HG03175 (cell line): ENCODE results near the gene SNX33.
A peak's percentile ranks its signal among the peaks of the same experiment; 100 is the strongest.
"Not testable (repeated sequence)": the region's sequence is repeated elsewhere in the genome, so short reads cannot be mapped to it uniquely, and the experiment has no call there.

ENCODE experiments used
- ATAC-seq: cut with Tn5 transposase; IDR thresholded peaks from one replicate; pipeline ENCODE4 v1.9.1; 2021; ENCODE audit warnings: mild to moderate bottlenecking, moderate library complexity; ENCODE audit not compliant: unreplicated experiment

SNX33 gene, protein sequence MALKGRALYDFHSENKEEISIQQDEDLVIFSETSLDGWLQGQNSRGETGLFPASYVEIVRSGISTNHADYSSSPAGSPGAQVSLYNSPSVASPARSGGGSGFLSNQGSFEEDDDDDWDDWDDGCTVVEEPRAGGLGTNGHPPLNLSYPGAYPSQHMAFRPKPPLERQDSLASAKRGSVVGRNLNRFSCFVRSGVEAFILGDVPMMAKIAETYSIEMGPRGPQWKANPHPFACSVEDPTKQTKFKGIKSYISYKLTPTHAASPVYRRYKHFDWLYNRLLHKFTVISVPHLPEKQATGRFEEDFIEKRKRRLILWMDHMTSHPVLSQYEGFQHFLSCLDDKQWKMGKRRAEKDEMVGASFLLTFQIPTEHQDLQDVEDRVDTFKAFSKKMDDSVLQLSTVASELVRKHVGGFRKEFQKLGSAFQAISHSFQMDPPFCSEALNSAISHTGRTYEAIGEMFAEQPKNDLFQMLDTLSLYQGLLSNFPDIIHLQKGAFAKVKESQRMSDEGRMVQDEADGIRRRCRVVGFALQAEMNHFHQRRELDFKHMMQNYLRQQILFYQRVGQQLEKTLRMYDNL

DNA sequence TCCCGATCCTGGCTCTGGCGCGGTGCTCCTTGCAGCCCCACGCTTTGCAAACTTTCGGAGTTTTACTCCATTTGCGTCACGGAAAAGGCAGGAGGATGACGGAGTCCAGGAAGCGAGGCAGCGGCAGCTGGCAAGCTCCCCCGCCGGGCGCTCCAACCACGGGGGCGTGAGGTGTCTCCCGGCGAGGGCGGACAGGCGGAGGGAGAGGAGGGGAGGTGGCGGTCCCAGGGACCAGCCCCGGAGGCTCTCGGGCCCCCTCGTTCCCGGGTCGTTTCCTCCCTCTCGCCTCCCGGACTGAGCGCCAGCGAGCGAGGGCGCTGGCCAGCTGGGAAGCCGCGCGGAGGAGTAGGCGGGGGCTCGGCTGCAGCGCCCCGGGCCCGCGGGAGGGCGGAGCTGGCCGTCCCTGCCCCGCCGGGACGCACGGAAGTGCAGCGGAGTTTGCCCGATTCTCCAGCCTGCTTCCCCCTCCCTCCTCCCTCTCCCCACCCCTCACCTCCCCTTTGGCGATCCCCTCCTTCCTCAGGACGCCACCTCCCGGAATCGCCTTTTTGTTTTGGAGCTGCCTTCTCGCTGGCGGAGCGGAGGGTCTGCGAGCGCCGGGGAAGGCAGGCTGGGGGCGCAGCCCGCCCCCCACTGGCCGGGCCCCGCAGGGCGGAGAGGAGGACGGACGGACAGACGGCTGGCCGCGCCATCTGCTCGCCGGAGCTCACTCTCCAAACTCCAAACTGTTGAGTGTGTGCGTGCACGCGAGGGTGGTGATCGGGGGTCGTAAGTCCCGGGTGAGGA lies at the start of gene SNX33:
Gene SNX33, plus strand, starts transcription at position 543 of the 786 bp plus-strand sequence. CDS start 1,191 bp downstream, outside the sequence.
- ATAC-seq, result peak; percentile 48

DNA sequence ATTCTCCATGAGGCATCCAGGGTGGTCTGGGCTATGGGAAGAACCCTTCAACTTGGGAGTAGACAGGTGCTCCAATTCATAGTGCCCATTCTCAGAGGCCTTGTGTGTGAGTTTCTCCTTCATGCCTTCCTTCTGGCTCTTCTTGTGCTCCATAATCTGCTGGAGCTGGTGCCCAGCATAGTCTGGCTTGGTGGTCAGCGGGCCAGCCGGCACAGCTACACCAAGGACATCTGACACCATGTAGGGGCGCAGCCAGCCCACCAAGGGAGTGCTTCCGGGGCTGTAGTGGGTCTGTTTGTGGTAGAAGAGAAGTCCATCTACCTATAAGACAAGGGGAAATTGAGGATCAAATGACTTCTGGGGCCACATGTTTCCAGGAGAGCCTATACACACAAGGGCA lies 49.4 kb upstream of the SNX33 start:
- no peak for ATAC-seq

GRCh38 chr15:75599401-75599800 lies 48.3 kb upstream of the SNX33 start:
- ATAC-seq, result no peak

- no peak for ATAC-seq
Measured at GRCh38 chr15:75606026-75606425, 41.7 kb upstream of the SNX33 start.

- ATAC-seq, result no peak
Measured at GRCh38 chr15:75606711-75607699, 40.7 kb upstream of the SNX33 start.

GRCh38 chr15:75616766-75617165 lies 30.9 kb upstream of the SNX33 start:
- ATAC-seq, result no peak

GRCh38 chr15:75620058-75620820 lies 27.5 kb upstream of the SNX33 start:
- no peak for ATAC-seq

DNA sequence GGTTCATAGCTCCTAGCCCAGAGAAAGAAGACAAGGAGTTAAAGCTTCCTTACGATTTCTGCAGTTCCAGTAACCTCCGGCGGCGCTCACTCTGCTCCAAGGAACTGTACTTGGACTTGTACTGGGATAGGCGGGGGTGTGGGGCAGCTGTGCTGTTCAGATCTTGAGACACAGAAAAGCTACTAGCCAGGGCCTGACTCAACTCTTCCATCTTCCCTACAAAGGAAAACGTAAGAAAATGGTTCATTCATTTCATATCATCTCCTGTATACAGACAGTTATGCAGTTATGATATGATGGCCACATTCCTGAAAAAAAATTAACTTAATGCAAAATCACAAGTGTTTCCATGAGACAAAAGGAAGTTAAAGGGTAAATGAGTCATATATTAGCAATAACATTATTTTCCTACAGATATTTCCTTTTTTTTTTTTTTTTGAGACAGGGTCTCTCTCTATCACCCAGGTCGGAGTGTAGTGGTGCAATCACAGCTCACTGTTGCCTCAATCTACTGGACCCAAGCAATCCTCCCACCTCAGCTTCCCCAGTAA lies 26.8 kb upstream of the SNX33 start:
- no peak for ATAC-seq

DNA sequence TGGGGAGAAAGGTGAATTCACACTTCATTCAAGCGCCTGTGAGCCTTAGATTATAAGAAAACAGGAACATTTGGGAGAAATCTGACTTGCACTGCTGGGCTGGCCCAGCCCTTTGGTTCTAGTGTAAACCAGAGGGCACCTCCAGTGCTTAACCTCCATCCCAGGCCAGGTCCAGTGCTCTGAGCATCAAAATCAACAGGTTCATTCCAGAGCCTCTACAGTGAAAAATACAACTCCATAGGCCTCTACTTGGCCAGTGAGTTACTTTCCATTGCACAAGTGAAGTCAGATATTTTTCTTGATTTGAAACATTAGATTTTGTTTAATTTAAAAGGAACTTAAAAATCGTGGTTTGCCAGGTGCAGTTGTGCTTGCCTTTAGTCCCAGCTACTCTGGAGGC lies 25.2 kb upstream of the SNX33 start:
- ATAC-seq, result no peak

DNA sequence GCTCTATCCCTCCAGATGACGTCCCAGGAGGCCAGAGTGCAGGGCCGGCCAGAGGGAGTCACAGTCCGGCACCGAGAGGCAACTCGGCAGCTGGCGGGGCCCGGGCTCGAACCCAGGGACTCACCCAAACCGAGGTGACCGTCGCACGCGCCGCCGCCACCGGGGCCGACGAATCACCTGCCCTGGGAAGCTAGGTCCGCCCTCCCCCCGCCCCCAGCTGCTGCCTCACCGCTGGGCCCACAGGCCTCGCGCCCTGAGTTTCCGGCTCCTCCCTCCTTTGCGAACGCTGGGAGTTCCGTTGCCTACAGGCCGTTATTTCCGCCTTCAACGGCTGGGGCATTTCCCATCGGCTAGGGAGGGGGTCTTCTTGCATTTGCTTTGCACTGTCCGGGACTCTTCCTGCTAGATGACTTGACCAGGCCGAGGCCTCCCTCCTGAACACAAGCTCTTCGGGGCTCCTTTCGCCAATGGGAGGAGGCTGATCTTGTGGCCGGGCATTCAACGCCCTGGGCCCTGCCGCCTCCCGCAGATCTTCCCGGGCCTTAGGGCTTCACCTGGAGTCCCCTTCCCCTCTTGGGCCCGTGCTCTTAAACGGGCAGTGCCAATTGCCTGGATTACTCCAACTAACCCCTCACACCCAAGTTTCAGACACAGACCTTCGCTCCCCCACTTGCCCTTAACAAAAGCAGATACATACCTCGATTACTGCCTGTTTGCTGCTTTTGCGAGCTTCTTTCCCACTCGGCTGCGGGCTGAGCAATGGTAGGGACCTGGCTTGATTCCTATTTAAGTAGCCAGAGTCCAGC lies 22.0 kb upstream of the SNX33 start, which contains the start of gene SNUPN:
Gene SNUPN, minus strand, starts transcription at position 184 of the 806 bp plus-strand sequence. CDS start 4,674 bp downstream, outside the sequence.
- peak; percentile 85 for ATAC-seq

DNA sequence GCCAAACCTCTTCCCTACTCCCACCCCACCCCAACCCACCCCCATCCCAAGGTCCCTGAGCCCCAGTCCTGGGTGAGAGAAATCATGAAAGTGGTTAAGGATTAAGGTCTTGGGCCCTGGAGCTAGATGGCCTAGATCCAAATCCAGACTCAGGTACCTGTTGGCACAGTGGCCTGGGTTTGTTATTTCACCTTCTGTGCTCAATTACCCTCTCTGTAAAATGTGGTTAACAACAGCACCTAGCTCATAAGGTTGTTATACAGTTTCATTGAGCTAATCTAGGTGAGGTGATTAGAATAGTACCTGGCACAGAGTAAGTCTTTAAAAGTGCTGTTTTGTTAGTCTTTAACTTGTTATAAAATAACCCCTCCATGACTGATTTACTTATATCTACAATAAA lies 15.8 kb upstream of the SNX33 start:
- ATAC-seq, result no peak

DNA sequence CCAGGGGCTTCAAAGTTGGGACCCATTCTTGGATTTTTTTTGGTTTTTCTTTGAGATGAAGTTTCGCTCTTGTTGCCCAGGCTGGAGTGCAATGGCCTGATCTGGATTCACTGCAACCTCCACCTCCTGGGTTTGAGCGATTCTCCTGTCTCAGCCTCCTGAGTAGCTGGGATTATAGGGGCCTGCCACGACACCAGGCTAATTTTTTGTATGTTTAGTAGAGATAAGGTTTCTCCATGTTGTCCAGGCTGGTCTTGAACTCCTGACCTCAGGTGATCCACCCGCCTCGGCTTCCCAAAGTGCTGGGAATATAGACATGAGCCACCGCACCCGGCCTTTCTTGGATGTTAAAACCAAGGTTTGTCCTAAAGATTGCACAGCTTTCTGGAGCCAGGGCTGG lies 13.8 kb upstream of the SNX33 start:
- ATAC-seq, result not testable (repeated sequence)

DNA sequence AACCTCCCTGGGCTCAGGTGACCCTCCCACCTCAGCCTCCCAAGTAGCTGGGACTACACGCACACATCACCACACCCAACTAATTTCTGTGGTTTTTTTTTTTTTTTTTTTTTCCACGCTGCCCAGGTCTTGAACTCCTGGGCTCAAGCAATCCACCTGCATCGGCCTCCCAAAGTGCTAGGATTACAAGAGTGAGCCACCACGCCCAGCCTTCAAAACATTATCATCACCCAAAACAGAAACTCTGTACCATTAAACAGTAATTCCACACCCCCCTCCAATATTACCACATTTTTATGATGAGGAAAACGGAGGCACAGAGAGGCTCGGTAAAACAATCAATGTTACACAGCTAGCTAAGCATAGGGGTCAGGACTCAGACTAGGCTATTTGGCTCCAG lies 11.7 kb upstream of the SNX33 start:
- no peak for ATAC-seq

- no peak for ATAC-seq
Measured at GRCh38 chr15:75637245-75638009, 10.3 kb upstream of the SNX33 start.

GRCh38 chr15:75639191-75639708 lies 8.5 kb upstream of the SNX33 start:
- no peak for ATAC-seq

GRCh38 chr15:75639709-75640482 lies 7.8 kb upstream of the SNX33 start, which contains the start of gene IMP3:
Gene IMP3, minus strand, starts transcription at chr15:75640224. Its CDS starts 56 bp downstream, at chr15:75640168.
- peak; percentile 96 for ATAC-seq
